ENCODE results near the gene IGSF22. TPM values are rescaled to one million over a fixed set of nuclear protein-coding genes. Genes with fewer than 3 reads are reported as not detected.

Gene IGSF22
- total RNA-seq, 2 experiments from 2014 or later, result 0.35 to 0.64 TPM

- ATAC-seq (peak; percentile 96), DNase-seq (peak; percentile 87)
- peak overlapping the region; percentile 78 for H3K4me3 Mint-ChIP-seq
- H3K36me3 Mint-ChIP-seq, result no peaks in the 10 kb centered on the region
- H3K27me3 Mint-ChIP-seq, result peaks cover 8% of the 10 kb centered on the region
- no peaks in the 10 kb centered on the region for H3K9me3 Mint-ChIP-seq (ENCODE audit: low read depth)
- CTCF ChIA-PET, result interaction anchor here (0.9 to 4.0 kb wide), 32 partner anchors 8 to 707 kb away, joined by 3 to 31 read pairs (median 5); partner anchors contain the start of genes SAAL1, SPTY2D1, TMEM86A and TSG101
- peaks cover 8% of the 10 kb centered on the region for H3K4me1 Mint-ChIP-seq
- no peak overlapping the region for H3K27ac Mint-ChIP-seq
Measured at GRCh38 chr11:18720808-18721560, 5.0 kb downstream of the IGSF22 start.

GRCh38 chr11:18720091-18720807, 5.7 kb downstream of the IGSF22 start:
- CTCF ChIA-PET, result interaction anchor here (0.9 to 4.0 kb wide), 11 partner anchors 11 to 179 kb away, joined by 3 to 23 read pairs (median 4); partner anchors contain the start of genes SPTY2D1 and TMEM86A
- H3K27ac Mint-ChIP-seq, result no peak overlapping the region
- H3K36me3 Mint-ChIP-seq, result no peaks in the 10 kb centered on the region
- DNase-seq (no peak), ATAC-seq (no peak)
- H3K9me3 Mint-ChIP-seq (ENCODE audit: low read depth), result no peaks in the 10 kb centered on the region
- peaks cover 8% of the 10 kb centered on the region for H3K27me3 Mint-ChIP-seq
- H3K4me3 Mint-ChIP-seq, result peak overlapping the region; percentile 78
- peaks cover 8% of the 10 kb centered on the region for H3K4me1 Mint-ChIP-seq

GRCh38 chr11:18715476-18715875, 10.5 kb downstream of the IGSF22 start:
- DNase-seq (no peak), ATAC-seq (no peak)
- CTCF ChIA-PET, result interaction anchor here (1.2 kb wide), 1 partner anchor 16 kb away, joined by 3 read pairs; no protein-coding TSS in a partner anchor

DNA sequence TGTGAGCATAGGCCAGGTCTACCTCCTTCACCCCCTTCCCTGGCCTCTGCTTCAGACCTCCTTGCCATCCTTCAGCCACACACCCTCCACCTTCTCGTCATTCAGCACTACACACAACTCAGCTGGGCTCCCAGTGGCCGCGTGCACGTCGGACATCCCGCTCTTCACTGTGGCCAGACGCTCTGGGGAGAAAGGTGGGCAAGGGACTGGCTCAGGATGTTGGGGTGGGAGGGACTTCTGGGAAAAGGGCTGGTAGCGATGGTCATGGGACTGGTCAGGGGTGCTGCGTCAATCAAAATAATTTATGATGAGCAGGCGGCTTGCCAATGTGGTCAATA, 11.6 kb downstream of the IGSF22 start:
- no peak for ATAC-seq
- CTCF ChIA-PET, result no interaction called here
- H3K4me1 Mint-ChIP-seq, result peaks cover 8% of the 10 kb centered on the region

More at GRCh38 chr11:18715476-18715875, 10.5 kb downstream of the IGSF22 start:
- H3K9me3 Mint-ChIP-seq (ENCODE audit: low read depth), result no peaks in the 10 kb centered on the region
- H3K4me1 Mint-ChIP-seq, result peaks cover 5% of the 10 kb centered on the region
- peaks cover 8% of the 10 kb centered on the region for H3K27me3 Mint-ChIP-seq
- H3K36me3 Mint-ChIP-seq, result no peaks in the 10 kb centered on the region
- H3K4me3 Mint-ChIP-seq, result no peak overlapping the region
- no peak overlapping the region for H3K27ac Mint-ChIP-seq

GRCh38 chr11:18713646-18714442, 12.1 kb downstream of the IGSF22 start:
- Mint-ChIP-seq H3K9me3 (ENCODE audit: low read depth) (no peaks in the 10 kb centered on the region), H3K4me3 (no peak overlapping the region), H3K4me1 (peaks cover 8% of the 10 kb centered on the region), H3K36me3 (no peaks in the 10 kb centered on the region), H3K27me3 (peaks cover 3% of the 10 kb centered on the region), H3K27ac (no peak overlapping the region)
- DNase-seq (no peak), ATAC-seq (no peak)
- CTCF ChIA-PET, result interaction anchor here (1.8 to 2.2 kb wide), 2 partner anchors 8 to 10 kb away, joined by 6 to 15 read pairs; no protein-coding TSS in a partner anchor

More for the DNA sequence above, 11.6 kb downstream of the IGSF22 start:
- Mint-ChIP-seq H3K4me3 (no peak overlapping the region), H3K9me3 (ENCODE audit: low read depth) (no peaks in the 10 kb centered on the region), H3K27ac (no peak overlapping the region), H3K36me3 (no peaks in the 10 kb centered on the region), H3K27me3 (peaks cover 3% of the 10 kb centered on the region)
- no peak for DNase-seq

DNA sequence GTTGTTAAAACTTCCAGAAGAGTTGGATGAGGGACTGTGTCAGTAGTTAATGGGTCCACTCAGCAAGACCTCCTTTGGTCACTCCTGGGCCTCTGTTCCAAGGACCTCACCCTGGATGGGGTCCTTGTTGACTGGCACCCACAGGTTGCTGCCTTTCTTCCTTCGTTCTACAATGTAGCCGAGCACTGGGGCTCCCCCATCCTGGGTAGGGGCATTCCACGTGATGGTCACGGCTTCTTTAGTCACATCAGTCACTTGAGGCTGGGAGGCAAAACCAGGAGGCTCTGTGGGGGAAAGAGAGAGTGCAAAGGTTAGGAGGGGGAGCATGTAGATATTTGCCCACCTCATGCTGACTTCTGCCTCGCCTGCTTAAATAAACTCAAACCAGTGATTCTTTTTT, 15.4 kb downstream of the IGSF22 start:
- ATAC-seq (no peak), DNase-seq (no peak)
- Mint-ChIP-seq H3K36me3 (no peaks in the 10 kb centered on the region), H3K27ac (no peak overlapping the region), H3K4me1 (peaks cover 20% of the 10 kb centered on the region), H3K27me3 (peaks cover 20% of the 10 kb centered on the region), H3K9me3 (ENCODE audit: low read depth) (no peaks in the 10 kb centered on the region), H3K4me3 (no peak overlapping the region)
- CTCF ChIA-PET, result interaction anchor here (1.0 to 3.6 kb wide), 2 partner anchors 12 to 17 kb away, joined by 4 to 15 read pairs; no protein-coding TSS in a partner anchor

DNA sequence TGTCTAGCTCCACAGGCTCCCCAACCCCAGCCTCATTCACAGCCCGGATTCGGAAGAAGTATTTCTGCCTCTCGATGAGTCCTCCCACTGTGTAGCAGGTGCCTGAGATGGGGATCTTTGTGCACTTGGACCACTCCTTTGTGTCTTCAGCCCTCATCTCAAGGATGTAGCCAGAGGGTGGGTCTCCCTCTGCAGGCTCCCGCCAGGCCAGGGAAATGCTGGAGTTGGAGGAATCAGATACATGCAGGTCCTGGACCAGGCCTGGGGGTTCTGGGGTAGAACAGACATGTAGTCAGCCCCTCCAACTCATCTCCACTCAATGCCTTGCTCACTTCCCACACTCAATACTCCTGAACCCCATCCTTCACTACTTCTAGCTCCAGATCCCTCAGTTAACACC, 16.6 kb downstream of the IGSF22 start:
- peaks cover 25% of the 10 kb centered on the region for H3K4me1 Mint-ChIP-seq
- H3K4me3 Mint-ChIP-seq, result no peak overlapping the region
- no peaks in the 10 kb centered on the region for H3K36me3 Mint-ChIP-seq
- DNase-seq, result no peak
- CTCF ChIA-PET, result interaction anchor here (0.9 to 3.6 kb wide), 3 partner anchors 11 to 22 kb away, joined by 3 to 15 read pairs (median 3); no protein-coding TSS in a partner anchor
- ATAC-seq, result no peak
- H3K27ac Mint-ChIP-seq, result no peak overlapping the region
- H3K9me3 Mint-ChIP-seq (ENCODE audit: low read depth), result no peaks in the 10 kb centered on the region
- peaks cover 25% of the 10 kb centered on the region for H3K27me3 Mint-ChIP-seq

DNA sequence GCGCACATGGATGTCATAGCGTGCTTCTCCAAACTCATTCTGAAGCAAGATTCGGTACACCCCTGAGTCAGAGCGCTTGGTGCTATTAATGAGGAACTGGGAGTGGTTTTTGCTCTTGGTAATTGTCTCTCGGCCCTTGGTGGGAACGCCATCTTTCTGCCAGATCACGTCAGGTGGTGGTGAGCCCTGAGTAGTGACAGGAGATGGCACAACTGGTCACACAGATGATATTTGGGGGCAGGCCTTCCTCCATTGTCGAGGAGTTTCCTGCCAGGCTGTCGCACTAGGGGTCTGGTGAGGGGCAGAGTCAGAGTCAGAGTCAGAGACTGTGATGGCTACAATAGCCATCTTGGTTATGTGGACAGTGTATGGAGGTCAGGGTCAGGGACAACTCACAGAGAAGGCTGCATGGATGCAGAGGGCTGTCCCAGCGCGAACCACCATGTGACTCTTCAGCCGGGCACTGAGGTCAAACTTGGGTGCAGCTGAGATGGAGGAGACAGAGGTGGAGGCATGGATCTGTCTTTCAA, 18.1 kb downstream of the IGSF22 start:
- Mint-ChIP-seq H3K27me3 (peaks cover 29% of the 10 kb centered on the region), H3K27ac (no peak overlapping the region), H3K4me1 (peaks cover 25% of the 10 kb centered on the region), H3K4me3 (no peak overlapping the region), H3K36me3 (no peaks in the 10 kb centered on the region), H3K9me3 (ENCODE audit: low read depth) (no peaks in the 10 kb centered on the region)
- DNase-seq (no peak), ATAC-seq (no peak)
- CTCF ChIA-PET, result interaction anchor here (1.1 to 3.6 kb wide), 4 partner anchors 9 to 24 kb away, joined by 3 to 15 read pairs (median 4); partner anchors contain the start of gene TMEM86A

- CTCF ChIA-PET, result interaction anchor here (0.6 to 1.5 kb wide), 7 partner anchors 8 to 279 kb away, joined by 3 to 8 read pairs (median 3); partner anchors contain the start of gene TMEM86A
- Mint-ChIP-seq H3K4me3 (peak overlapping the region; percentile 66), H3K27ac (peak overlapping the region; percentile 74), H3K36me3 (no peaks in the 10 kb centered on the region), H3K27me3 (peaks cover 29% of the 10 kb centered on the region), H3K4me1 (peaks cover 25% of the 10 kb centered on the region), H3K9me3 (ENCODE audit: low read depth) (no peaks in the 10 kb centered on the region)
- DNase-seq (peak; percentile 63), ATAC-seq (peak; percentile 64)
Measured at GRCh38 chr11:18706330-18707243, 19.4 kb downstream of the IGSF22 start.

DNA sequence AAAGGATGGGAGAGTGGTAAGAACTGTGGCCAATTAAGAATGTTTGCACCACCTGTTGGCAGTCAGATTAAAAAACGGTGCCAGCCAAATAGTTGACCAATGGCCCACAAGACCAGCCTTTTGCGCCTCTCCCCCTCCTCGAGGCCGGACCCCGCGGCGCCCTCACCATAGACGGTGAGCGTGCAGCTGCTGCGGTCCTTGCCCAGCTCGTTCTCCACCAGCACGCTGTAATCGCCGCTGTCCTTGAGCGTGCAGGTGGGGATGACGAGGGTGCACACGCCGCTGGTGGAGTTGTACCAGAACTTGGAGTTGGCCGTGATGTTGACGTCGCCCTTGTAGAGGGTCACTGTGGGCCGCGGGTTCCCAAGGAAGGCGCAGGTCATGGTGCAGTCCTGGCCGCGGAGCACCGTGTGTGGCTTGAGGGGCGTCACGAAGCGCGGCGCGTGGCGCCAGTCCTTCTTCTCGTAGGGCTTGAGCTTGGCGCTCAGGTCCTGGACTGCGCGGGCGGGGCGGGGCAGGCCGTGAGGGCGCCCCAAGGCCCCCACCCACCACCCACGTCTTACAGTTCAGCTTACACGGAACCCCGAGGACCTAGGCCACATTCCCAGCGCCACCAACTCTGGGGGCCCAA, 20.2 kb downstream of the IGSF22 start:
- peak; percentile 49 for ATAC-seq
- H3K4me3 Mint-ChIP-seq, result peak overlapping the region; percentile 14
- CTCF ChIA-PET, result interaction anchor here (0.6 to 1.5 kb wide), 6 partner anchors 17 to 278 kb away, joined by 3 to 8 read pairs (median 3); no protein-coding TSS in a partner anchor
- H3K4me1 Mint-ChIP-seq, result peaks cover 23% of the 10 kb centered on the region
- no peaks in the 10 kb centered on the region for H3K36me3 Mint-ChIP-seq
- DNase-seq, result no peak
- H3K9me3 Mint-ChIP-seq (ENCODE audit: low read depth), result no peaks in the 10 kb centered on the region
- no peak overlapping the region for H3K27ac Mint-ChIP-seq
- peaks cover 29% of the 10 kb centered on the region for H3K27me3 Mint-ChIP-seq

DNA sequence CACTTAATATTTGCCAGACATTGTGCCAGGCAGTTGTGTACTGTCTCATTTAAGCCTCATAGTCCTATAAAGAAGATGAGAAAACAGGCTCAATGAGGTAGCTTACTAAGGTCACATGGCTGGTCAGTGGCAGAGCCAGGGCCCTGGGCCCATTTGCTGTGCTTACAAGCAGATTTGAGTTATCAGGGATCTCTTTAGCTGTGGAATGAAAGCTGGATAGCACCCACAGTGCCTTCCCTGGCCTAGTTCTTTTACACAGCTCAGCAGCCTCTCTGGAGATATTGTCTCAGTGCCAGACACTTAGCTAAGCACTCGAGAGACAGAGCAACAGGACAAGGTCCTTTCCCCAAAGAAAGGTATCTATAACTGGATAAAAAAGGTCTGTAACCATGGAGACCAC, 21.3 kb downstream of the IGSF22 start:
- Mint-ChIP-seq H3K27ac (no peak overlapping the region), H3K4me1 (peaks cover 18% of the 10 kb centered on the region), H3K4me3 (no peak overlapping the region), H3K27me3 (peaks cover 36% of the 10 kb centered on the region), H3K36me3 (no peaks in the 10 kb centered on the region), H3K9me3 (ENCODE audit: low read depth) (no peaks in the 10 kb centered on the region)
- DNase-seq, result no peak
- CTCF ChIA-PET, result interaction anchor here (0.8 to 1.9 kb wide), 6 partner anchors 9 to 25 kb away, joined by 3 to 6 read pairs (median 4); no protein-coding TSS in a partner anchor
- ATAC-seq, result no peak
